Astrocyte (in vitro differentiated cells and primary cell): ENCODE data around the gene HEXD.
"Not testable (repeated sequence)": the region's sequence is repeated elsewhere in the genome, so short reads cannot be mapped to it uniquely, and the experiment has no call there.

ENCODE experiments used
- EZH2 ChIP-seq: IDR thresholded peaks from 2 replicates; pipeline ENCODE4 v1.6.1; 2012; ENCODE audit warnings: mild to moderate bottlenecking, low read length, inconsistent platforms; ENCODE audit not compliant: insufficient read depth
- TF ChIP-seq, protein P1 (sequence below): IDR thresholded peaks from 2 replicates; pipeline ENCODE4 v1.5.1; 2011; ENCODE audit warnings: low read depth, mild to moderate bottlenecking, inconsistent platforms, low read length, moderate library complexity; ENCODE audit not compliant: insufficient read depth

DNA sequence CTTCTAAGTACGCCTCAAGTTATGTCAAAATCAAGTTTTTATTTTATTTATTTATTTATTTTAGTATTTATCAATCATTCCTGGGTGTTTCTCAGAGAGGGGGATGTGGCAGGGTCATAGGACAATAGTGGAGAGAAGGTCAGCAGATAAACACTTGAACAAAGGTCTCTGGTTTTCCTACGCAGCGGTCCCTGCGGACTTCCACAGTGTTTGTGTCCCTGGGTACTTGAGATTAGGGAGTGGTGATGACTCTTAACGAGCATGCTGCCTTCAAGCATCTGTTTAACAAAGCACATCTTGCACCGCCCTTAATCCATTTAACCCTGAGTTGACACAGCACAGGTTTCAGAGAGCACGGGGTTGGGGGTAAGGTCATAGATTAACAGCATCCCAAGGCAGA, 35.0 kb downstream of the HEXD start:
- TF ChIP-seq EZH2, result not testable (repeated sequence)
- TF ChIP-seq, protein P1, sequence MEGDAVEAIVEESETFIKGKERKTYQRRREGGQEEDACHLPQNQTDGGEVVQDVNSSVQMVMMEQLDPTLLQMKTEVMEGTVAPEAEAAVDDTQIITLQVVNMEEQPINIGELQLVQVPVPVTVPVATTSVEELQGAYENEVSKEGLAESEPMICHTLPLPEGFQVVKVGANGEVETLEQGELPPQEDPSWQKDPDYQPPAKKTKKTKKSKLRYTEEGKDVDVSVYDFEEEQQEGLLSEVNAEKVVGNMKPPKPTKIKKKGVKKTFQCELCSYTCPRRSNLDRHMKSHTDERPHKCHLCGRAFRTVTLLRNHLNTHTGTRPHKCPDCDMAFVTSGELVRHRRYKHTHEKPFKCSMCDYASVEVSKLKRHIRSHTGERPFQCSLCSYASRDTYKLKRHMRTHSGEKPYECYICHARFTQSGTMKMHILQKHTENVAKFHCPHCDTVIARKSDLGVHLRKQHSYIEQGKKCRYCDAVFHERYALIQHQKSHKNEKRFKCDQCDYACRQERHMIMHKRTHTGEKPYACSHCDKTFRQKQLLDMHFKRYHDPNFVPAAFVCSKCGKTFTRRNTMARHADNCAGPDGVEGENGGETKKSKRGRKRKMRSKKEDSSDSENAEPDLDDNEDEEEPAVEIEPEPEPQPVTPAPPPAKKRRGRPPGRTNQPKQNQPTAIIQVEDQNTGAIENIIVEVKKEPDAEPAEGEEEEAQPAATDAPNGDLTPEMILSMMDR, result not testable (repeated sequence)
